Measurements from ENCODE around the gene SNRPA1. TPM values are rescaled to one million over a fixed set of nuclear protein-coding genes. Genes with fewer than 3 reads are reported as not detected.
"Not testable (repeated sequence)": the region's sequence is repeated elsewhere in the genome, so short reads cannot be mapped to it uniquely, and the experiment has no call there.

SNRPA1 gene
- polyA plus RNA-seq, 1 donor = 61.1 TPM

GRCh38 chr15:101295607-101296161 is 636 bp upstream of the SNRPA1 start:
- Histone ChIP-seq H3K4me3 (ENCODE audit: low read length) (peak overlapping the region; percentile 84), H3K27ac (ENCODE audit: low read length) (peak overlapping the region; percentile 86), H3K36me3 (ENCODE audit: control insufficient read depth, insufficient read depth, low read length) (peaks cover 8% of the 10 kb centered on the region), H3K27me3 (ENCODE audit: control insufficient read depth, insufficient read depth, low read length) (no peaks in the 10 kb centered on the region), H3K9me3 (ENCODE audit: control insufficient read depth, low read depth, low read length) (no peaks in the 10 kb centered on the region), H3K4me1 (ENCODE audit: control insufficient read depth, insufficient read depth, low read length) (peaks cover 3% of the 10 kb centered on the region)
- DNase-seq = no peak
- no CpG with 5 or more reads among the region's 20 CpGs for WGBS (ENCODE audit: insufficient coverage, low lambda C conversion rate)

- Histone ChIP-seq H3K4me3 (ENCODE audit: low read length) (peak overlapping the region; percentile 84), H3K9me3 (ENCODE audit: control insufficient read depth, low read depth, low read length) (no peaks in the 10 kb centered on the region), H3K4me1 (ENCODE audit: control insufficient read depth, insufficient read depth, low read length) (peaks cover 3% of the 10 kb centered on the region), H3K27ac (ENCODE audit: low read length) (no peak overlapping the region), H3K27me3 (ENCODE audit: control insufficient read depth, insufficient read depth, low read length) (no peaks in the 10 kb centered on the region), H3K36me3 (ENCODE audit: control insufficient read depth, insufficient read depth, low read length) (peaks cover 22% of the 10 kb centered on the region)
- 78% methylated on average over 5 of the region's 10 CpGs for WGBS (ENCODE audit: insufficient coverage, low lambda C conversion rate)
- no peak for DNase-seq
Observed at GRCh38 chr15:101293122-101293521, 1.9 kb downstream of the SNRPA1 start.

- no peaks in the 10 kb centered on the region for H3K27me3 ChIP-seq (ENCODE audit: control insufficient read depth, insufficient read depth, low read length)
- peaks cover 54% of the 10 kb centered on the region for H3K36me3 ChIP-seq (ENCODE audit: control insufficient read depth, insufficient read depth, low read length)
- 82% methylated on average over 6 of the region's 8 CpGs for WGBS (ENCODE audit: insufficient coverage, low lambda C conversion rate)
- H3K9me3 ChIP-seq (ENCODE audit: control insufficient read depth, low read depth, low read length) = no peaks in the 10 kb centered on the region
- DNase-seq = peak in 1 of 2 donors; percentile 29
- H3K27ac ChIP-seq (ENCODE audit: low read length) = no peak overlapping the region
- no peaks in the 10 kb centered on the region for H3K4me1 ChIP-seq (ENCODE audit: control insufficient read depth, insufficient read depth, low read length)
- no peak overlapping the region for H3K4me3 ChIP-seq (ENCODE audit: low read length)
Observed at GRCh38 chr15:101288905-101289513, 6.0 kb downstream of the SNRPA1 start.

GRCh38 chr15:101287342-101287741 is 7.7 kb downstream of the SNRPA1 start:
- not testable (repeated sequence) for H3K4me3 ChIP-seq (ENCODE audit: low read length); H3K4me1 ChIP-seq (ENCODE audit: control insufficient read depth, insufficient read depth, low read length); H3K9me3 ChIP-seq (ENCODE audit: control insufficient read depth, low read depth, low read length); H3K27ac ChIP-seq (ENCODE audit: low read length); H3K27me3 ChIP-seq (ENCODE audit: control insufficient read depth, insufficient read depth, low read length); DNase-seq
- no CpG with 5 or more reads among the region's 6 CpGs for WGBS (ENCODE audit: insufficient coverage, low lambda C conversion rate)
- peaks cover 71% of the 10 kb centered on the region for H3K36me3 ChIP-seq (ENCODE audit: control insufficient read depth, insufficient read depth, low read length)

GRCh38 chr15:101286471-101287114 is 8.5 kb downstream of the SNRPA1 start:
- 100% methylated on average over 2 of the region's 9 CpGs for WGBS (ENCODE audit: insufficient coverage, low lambda C conversion rate)
- peak in 1 of 2 donors; percentile 24 for DNase-seq
- Histone ChIP-seq H3K27me3 (ENCODE audit: control insufficient read depth, insufficient read depth, low read length) (no peaks in the 10 kb centered on the region), H3K4me1 (ENCODE audit: control insufficient read depth, insufficient read depth, low read length) (no peaks in the 10 kb centered on the region), H3K36me3 (ENCODE audit: control insufficient read depth, insufficient read depth, low read length) (peaks cover 73% of the 10 kb centered on the region), H3K27ac (ENCODE audit: low read length) (peak overlapping the region; percentile 9), H3K4me3 (ENCODE audit: low read length) (no peak overlapping the region), H3K9me3 (ENCODE audit: control insufficient read depth, low read depth, low read length) (no peaks in the 10 kb centered on the region)

- no peak for DNase-seq
- H3K9me3 ChIP-seq (ENCODE audit: control insufficient read depth, low read depth, low read length) = no peaks in the 10 kb centered on the region
- no peaks in the 10 kb centered on the region for H3K27me3 ChIP-seq (ENCODE audit: control insufficient read depth, insufficient read depth, low read length)
- WGBS (ENCODE audit: insufficient coverage, low lambda C conversion rate) = no CpG with 5 or more reads among the region's 6 CpGs
- no peak overlapping the region for H3K27ac ChIP-seq (ENCODE audit: low read length)
- H3K36me3 ChIP-seq (ENCODE audit: control insufficient read depth, insufficient read depth, low read length) = peaks cover 72% of the 10 kb centered on the region
- peaks cover 19% of the 10 kb centered on the region for H3K4me1 ChIP-seq (ENCODE audit: control insufficient read depth, insufficient read depth, low read length)
- no peak overlapping the region for H3K4me3 ChIP-seq (ENCODE audit: low read length)
Observed at GRCh38 chr15:101283931-101284330, 11.1 kb downstream of the SNRPA1 start.

GRCh38 chr15:101280007-101280406 is 15.0 kb downstream of the SNRPA1 start:
- Histone ChIP-seq H3K27me3 (ENCODE audit: control insufficient read depth, insufficient read depth, low read length) (no peaks in the 10 kb centered on the region), H3K4me3 (ENCODE audit: low read length) (no peak overlapping the region), H3K4me1 (ENCODE audit: control insufficient read depth, insufficient read depth, low read length) (peaks cover 30% of the 10 kb centered on the region), H3K9me3 (ENCODE audit: control insufficient read depth, low read depth, low read length) (no peaks in the 10 kb centered on the region), H3K36me3 (ENCODE audit: control insufficient read depth, insufficient read depth, low read length) (peaks cover 47% of the 10 kb centered on the region), H3K27ac (ENCODE audit: low read length) (peak overlapping the region; percentile 86)
- no CpG with 5 or more reads among the region's 2 CpGs for WGBS (ENCODE audit: insufficient coverage, low lambda C conversion rate)
- peak; percentile 89 to 96 for DNase-seq

- peaks cover 48% of the 10 kb centered on the region for H3K36me3 ChIP-seq (ENCODE audit: control insufficient read depth, insufficient read depth, low read length)
- no CpG with 5 or more reads among the region's 12 CpGs for WGBS (ENCODE audit: insufficient coverage, low lambda C conversion rate)
- peak overlapping the region; percentile 36 for H3K4me3 ChIP-seq (ENCODE audit: low read length)
- no peaks in the 10 kb centered on the region for H3K9me3 ChIP-seq (ENCODE audit: control insufficient read depth, low read depth, low read length)
- peak overlapping the region; percentile 44 for H3K27ac ChIP-seq (ENCODE audit: low read length)
- DNase-seq = no peak
- no peaks in the 10 kb centered on the region for H3K27me3 ChIP-seq (ENCODE audit: control insufficient read depth, insufficient read depth, low read length)
- peaks cover 30% of the 10 kb centered on the region for H3K4me1 ChIP-seq (ENCODE audit: control insufficient read depth, insufficient read depth, low read length)
Observed at GRCh38 chr15:101277943-101278564, 17.0 kb downstream of the SNRPA1 start.

GRCh38 chr15:101277038-101277822 is 17.8 kb downstream of the SNRPA1 start, which contains the start of gene SELENOS:
Gene SELENOS, minus strand, starts transcription at chr15:101277485. Its CDS starts 68 bp downstream, at chr15:101277417.
- H3K36me3 ChIP-seq (ENCODE audit: control insufficient read depth, insufficient read depth, low read length) = peaks cover 48% of the 10 kb centered on the region

More at GRCh38 chr15:101277038-101277822, 17.8 kb downstream of the SNRPA1 start, which contains the start of gene SELENOS:
- no peaks in the 10 kb centered on the region for H3K27me3 ChIP-seq (ENCODE audit: control insufficient read depth, insufficient read depth, low read length)
- H3K27ac ChIP-seq (ENCODE audit: low read length) = peak within 1 kb of the TSS; percentile 90
- DNase-seq = peak; percentile 92 to 96
- no peaks in the 10 kb centered on the region for H3K9me3 ChIP-seq (ENCODE audit: control insufficient read depth, low read depth, low read length)
- no CpG with 5 or more reads among the region's 91 CpGs for WGBS (ENCODE audit: insufficient coverage, low lambda C conversion rate)
- peak within 1 kb of the TSS; percentile 82 for H3K4me3 ChIP-seq (ENCODE audit: low read length)
- peaks cover 30% of the 10 kb centered on the region for H3K4me1 ChIP-seq (ENCODE audit: control insufficient read depth, insufficient read depth, low read length)

Measured in large intestine (tissue), 3 donors.